GM21447 (cell line): Measurements from ENCODE around the gene MKI67.

ENCODE experiments used
- ATAC-seq: cut with Tn5 transposase; IDR thresholded peaks from one replicate; pipeline ENCODE4 v1.9.1; 2021; ENCODE audit not compliant: unreplicated experiment

Gene MKI67

DNA sequence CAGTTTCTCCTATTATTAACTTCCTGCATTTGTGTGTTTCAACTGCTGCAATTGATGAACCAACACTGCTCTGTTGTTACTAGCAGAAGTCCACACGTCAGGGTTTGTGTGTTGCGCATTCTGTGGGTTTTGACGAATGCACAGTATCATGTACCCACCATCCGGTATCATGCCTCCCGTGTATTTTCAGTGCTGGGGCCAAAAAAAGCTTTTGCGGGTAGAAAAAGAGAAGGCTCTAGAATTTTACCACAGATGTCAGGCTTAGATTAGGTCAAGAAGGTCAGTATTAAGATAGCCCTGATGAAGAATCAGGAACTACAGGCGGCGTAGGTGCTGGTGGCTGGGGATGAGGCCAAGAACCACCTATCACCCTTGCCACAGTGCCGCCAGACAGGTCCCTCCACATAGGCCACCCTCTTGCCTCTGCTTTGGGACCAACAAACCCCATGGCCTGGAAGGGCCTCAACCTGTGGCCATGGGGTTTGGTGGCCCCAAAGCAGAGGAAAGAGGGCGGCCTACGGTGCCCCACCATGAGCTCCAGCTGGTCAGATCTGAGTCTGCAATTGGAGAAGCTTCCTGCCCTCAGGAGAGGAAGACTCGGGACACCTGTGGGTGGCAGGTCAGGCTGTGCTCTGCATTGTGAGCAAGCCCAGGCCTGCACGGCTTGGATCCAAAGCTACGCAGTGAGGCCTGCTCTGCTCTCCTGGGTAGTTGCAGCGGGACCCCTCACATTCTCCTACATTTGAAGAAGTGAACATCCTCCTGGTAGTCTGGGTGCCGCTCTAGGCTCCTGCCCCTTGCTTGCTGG, 71.9 kb downstream of the MKI67 start:
- ATAC-seq = no peak

DNA sequence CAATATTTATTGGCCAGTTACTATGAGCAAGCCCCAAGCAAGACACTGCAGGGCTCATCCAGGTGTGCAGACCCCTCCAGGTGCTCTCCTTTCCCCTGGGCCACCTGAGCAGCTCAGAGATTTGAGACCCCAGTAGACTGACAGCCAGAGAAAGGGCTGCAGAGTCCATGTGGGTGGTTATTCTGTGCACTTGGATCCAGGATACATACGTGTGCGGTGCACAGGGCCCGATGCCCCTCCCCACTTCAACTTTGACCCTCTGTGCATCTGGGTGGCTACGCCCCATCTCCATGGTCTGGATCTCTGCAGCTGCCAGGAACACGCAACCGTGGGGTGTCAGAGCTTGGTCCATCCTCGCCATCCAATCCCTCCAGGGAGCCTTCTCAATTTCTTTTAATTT, 72.9 kb downstream of the MKI67 start:
- ATAC-seq = no peak

DNA sequence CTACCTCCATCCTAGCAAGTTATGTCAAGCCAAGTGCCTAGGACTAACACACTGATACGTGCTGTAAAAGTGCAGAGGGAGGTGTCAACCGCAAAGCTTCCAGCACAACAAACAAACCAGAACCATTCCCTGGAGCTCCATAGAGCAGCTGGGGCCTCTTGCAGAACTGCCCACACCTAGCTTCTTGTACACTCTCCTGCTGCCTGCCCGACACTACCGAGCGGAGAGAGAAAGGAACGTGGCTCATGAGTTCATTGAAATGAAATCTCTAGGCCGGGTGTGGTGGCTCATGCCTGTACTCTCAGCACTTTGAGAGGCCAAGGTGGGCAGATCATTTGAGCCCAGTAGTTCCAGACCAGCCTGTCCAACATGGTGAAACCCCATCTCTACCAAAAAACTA, 73.5 kb downstream of the MKI67 start:
- ATAC-seq = no peak

DNA sequence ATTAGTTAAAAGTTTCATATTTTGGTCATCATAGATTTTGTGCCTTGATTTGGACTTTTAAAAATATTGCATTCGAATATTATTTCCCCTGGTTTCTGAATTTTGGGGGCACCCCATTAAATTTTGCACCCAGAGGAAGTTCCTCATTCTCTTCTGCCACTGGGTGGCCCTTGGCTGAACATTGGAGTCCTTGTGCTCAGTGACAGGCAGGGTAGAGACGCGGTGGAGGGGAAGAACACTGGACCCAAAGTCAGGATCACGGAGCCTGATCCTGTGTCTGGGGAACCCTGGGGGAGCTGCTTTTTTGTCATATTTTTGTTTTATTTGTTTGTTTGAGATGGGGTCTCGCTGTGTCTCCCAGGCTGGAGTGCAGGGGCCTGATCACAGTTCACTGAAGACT, 74.7 kb downstream of the MKI67 start:
- no peak for ATAC-seq

DNA sequence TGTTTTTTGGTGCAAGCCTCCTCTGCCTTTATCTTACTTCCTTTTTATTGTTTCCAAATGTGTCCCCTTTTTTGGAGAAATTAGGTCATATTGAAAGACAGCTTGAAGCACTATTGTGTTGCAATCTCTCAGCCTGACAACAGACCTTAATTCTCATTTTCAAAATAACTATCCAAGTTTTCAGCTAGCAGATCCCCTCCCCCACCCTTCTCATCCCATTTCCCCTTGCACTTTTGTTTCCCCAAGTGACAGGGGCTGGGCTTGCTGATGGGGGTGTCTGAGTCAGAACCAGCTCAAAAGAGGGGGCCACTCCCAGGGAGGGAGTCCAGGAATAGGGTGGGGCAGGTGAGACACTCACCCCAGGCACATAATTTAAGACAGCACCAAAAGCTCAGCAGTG, 75.3 kb downstream of the MKI67 start:
- ATAC-seq = no peak

DNA sequence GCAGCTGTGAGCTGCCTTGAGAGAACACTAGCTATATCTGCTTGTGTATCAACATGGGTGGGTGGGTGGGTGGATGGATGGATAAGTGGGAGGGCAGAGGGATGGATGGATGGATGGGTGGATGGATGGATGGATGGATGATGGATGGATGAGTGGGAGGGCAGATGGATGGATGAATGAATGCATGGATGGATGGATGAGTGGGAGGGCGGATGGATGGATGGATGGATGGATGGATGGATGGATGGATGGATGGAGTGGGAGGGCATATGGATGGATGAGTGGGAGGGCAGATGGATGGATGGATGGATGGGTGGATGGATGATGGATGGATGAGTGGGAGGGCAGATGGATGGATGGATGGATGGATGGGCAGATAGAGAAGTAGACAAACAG, 76.1 kb downstream of the MKI67 start:
- ATAC-seq = no peak

DNA sequence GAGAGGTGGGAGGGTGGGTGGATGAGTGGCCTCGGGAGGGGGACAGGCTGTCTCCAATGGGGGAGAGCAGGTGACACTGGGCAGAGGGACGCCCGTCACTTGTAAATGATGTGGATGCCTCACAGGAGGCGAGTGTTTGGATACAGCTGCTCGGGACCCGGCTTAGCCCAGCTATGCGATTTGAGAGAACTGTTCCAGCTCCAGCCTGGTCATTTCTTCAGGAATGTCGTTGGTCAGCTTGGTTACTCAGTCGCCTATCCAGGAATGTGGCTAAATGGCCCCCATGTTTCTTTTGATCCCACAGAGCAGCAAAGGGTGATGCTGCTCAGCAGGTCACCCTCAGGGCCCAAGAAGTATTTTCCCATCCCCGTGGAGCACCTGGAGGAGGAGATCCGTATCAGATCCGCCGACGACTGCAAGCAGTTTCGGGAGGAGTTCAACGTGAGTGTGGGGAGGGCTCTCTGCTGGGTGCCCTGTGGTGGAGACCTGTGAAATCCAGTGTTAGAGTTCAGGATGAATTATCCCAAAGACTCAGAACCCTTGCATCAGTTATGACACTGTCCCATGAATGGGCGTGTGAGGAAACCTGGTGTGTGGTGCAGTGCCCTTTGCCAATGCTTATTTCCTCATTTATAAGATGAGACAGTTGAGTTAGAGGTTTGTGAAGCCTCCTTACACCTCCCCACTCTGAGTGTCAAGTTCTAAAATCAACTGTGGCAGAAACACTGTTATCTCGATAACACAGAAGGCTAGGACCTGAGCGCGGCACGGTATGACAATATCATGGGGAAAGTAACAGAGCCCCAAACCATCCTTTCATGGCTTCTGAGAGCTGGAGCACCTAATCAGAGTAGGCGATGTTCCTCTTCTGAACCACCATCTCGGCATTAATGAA, 76.8 kb downstream of the MKI67 start:
- no peak for ATAC-seq

DNA sequence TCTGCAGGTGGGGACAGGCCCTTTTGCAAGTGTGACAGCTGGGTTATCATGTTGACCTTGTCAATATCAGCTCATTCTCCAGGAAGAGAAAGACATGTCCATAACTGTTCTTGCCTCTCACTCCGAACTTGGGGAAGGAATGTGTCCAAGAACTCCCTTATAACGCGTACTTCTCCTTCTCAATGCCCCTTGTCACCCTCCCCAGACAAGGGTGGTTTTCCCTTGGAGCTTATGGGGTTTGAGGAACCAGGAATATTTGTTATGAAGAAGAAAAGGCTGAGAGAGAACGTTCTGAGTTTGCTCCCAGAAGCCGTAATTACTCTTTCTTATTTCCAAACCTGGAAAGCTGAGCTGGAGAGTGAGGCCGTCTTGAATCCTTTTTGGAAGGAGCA, 77.4 kb downstream of the MKI67 start:
- no peak for ATAC-seq

DNA sequence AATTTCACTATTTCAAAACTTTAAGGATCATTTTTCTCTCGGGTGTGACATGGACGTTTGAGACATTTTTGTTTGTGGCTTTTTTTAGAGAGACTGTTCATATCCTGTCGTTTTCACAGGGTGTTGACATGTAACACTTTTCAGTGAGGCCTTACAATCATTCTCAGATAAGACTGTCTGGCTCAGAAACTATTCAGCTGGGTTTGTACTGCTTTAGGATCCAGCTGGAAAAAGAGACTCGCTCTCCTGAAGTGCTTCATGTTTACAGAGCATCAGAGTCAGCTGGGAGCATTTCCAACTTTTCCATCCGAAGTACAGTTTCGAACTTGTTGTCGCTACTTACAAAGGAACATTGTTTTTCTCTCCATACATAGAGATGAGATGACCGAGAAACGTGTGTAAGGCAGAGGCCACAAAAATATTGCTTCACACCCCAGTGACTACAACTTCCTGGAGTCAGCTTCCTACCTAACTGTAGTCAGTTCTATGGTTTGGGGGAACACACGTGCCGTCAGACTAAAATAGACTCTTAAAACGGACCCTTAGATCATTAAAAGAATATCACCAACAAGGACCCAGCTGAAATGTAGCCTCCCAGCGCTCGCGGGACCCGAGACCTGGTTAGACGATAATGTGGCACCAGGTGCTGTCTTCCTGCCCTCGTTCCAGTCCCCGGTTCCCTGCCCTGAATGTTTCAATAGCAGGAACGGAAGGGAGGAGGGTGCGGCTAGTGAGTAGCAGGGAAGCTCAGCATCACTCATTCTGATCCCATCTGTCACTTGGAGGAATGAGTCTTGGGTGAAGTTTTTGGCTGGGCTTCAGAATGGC, 78.0 kb downstream of the MKI67 start:
- peak; percentile 33 for ATAC-seq

DNA sequence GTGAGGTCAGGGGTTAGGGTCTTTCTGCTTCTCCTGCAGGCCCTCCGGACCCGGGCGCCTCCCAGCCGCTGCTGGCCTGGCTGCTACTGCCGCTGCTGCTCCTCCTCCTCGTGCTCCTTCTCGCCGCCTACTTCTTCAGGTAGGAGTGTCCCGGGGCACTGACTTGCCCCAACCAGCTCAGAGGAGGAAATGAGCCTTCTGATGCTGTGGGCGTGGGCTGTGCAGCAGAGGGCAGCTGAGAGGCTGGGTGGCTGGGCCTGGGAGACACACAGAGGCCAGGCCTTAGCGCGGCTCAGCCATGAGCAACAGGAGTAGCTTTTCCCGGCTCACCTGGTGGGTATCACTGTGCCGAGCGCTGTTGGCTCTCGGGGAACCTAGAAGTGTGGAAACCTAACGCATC, 78.9 kb downstream of the MKI67 start:
- ATAC-seq = peak; percentile 97

DNA sequence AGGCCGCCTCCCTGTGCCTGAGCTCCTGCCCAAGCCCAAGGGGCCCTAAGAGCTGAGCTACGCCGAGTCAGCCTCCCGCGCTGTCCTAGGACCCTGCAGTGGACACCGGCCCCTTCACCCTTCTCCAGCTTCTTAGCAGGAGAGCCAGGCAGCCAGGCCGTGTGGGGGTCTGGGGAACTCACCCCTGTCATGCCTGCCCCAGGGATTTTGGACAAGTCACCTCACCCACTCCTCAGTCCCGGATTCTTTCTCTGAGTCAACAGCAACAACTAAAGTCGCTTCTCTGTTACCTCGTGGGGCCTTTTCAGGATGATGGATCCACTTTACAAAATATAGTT, 79.3 kb downstream of the MKI67 start:
- peak; percentile 3 for ATAC-seq
